ENCODE results near the gene PIP5K1B.

DNA sequence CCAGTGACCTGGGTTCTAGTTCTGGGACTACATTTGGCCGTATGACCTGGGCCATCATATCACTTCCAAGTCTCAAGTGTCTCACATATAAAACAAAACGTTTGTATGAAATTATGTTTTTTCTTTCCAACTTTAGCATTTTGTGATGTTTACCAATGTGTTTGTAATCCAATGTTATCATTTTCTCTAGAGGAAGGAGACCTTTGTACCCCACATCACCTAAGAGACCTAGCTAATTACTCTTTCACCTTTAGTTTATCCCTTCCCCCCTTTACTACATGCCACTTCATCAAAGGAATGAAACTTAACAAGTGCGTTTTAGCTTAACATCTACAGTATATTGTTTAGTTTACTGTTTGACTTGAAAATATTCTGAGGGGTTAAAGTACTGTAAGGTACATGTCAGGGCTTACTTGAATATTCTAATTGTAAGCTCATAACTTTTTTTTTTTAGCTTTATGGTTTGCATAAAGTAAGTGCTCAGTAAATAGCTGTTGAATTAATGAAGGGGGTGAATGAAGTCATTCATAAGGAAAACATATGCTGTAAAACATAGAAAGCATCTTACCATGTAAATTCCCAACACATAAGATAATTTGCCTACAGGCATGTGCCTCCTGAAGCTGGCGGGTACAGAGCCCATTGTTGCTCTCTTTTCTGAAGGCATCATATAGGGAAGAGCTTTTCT lies 2.9 kb downstream of the PIP5K1B start:
- TF ChIP-seq, protein P1, sequence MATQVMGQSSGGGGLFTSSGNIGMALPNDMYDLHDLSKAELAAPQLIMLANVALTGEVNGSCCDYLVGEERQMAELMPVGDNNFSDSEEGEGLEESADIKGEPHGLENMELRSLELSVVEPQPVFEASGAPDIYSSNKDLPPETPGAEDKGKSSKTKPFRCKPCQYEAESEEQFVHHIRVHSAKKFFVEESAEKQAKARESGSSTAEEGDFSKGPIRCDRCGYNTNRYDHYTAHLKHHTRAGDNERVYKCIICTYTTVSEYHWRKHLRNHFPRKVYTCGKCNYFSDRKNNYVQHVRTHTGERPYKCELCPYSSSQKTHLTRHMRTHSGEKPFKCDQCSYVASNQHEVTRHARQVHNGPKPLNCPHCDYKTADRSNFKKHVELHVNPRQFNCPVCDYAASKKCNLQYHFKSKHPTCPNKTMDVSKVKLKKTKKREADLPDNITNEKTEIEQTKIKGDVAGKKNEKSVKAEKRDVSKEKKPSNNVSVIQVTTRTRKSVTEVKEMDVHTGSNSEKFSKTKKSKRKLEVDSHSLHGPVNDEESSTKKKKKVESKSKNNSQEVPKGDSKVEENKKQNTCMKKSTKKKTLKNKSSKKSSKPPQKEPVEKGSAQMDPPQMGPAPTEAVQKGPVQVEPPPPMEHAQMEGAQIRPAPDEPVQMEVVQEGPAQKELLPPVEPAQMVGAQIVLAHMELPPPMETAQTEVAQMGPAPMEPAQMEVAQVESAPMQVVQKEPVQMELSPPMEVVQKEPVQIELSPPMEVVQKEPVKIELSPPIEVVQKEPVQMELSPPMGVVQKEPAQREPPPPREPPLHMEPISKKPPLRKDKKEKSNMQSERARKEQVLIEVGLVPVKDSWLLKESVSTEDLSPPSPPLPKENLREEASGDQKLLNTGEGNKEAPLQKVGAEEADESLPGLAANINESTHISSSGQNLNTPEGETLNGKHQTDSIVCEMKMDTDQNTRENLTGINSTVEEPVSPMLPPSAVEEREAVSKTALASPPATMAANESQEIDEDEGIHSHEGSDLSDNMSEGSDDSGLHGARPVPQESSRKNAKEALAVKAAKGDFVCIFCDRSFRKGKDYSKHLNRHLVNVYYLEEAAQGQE (IDR thresholded peaks at IDR 0.05; ENCODE audit: low read depth): no peak
- TF ChIP-seq CTCF (IDR thresholded peaks at IDR 0.05 in 2 of 3, conservative IDR thresholded peaks at IDR 0.05 in 1 of 3; ENCODE audit: borderline replicate concordance in 1 of 3, insufficient read depth in 1 of 3, low read depth in 2 of 3, low read length in 2 of 3) (no peak), ATF3 (IDR thresholded peaks at IDR 0.05) (no peak), RAD21 (IDR thresholded peaks at IDR 0.05; ENCODE audit: low read depth) (no peak), TCF7L2 (IDR thresholded peaks at IDR 0.05; ENCODE audit: borderline replicate concordance, extremely low read depth, insufficient read depth, insufficient read length) (no peak)

All from HCT116 (cell line).